Aorta (tissue), 5 donors: Measurements from ENCODE around the gene VSIG10L. TPM values are rescaled to one million over a fixed set of nuclear protein-coding genes. Genes with fewer than 3 reads are reported as not detected.

Experiments
- ATAC-seq: fragments of 200-7000 bp; cut with Tn5 transposase; one replicate; pipeline ENCODE4 v1.9.1; 2022; ENCODE audit warnings: moderate library complexity; ENCODE audit not compliant: low FRiP score
- DNase-seq, 2 donors: peaks; one replicate each; pipeline ENCODE4 v3.0.0-alpha.2; 2020
- H3K27ac ChIP-seq, 2 donors: one replicate each; pipeline ENCODE4 v1.5.1; 2013; ENCODE audit warnings: low read length in 2 of 2, mild to moderate bottlenecking in 2 of 2, moderate library complexity in 2 of 2, control low read depth in 1 of 2, inconsistent platforms in 1 of 2, low read depth in 1 of 2
- H3K27me3 ChIP-seq, 2 donors: one replicate each; pipeline ENCODE4 v1.6.1; 2013; ENCODE audit warnings: control low read depth in 1 of 2, low read length in 1 of 2, mild to moderate bottlenecking in 1 of 2, moderate library complexity in 1 of 2; ENCODE audit not compliant: insufficient read depth in 2 of 2, control insufficient read depth in 1 of 2
- H3K36me3 ChIP-seq, 2 donors: one replicate each; pipeline ENCODE4 v1.6.1; 2013; ENCODE audit warnings: control low read depth in 1 of 2, low read length in 1 of 2, mild to moderate bottlenecking in 1 of 2; ENCODE audit not compliant: insufficient read depth in 2 of 2, control insufficient read depth in 1 of 2
- H3K4me1 ChIP-seq, 2 donors: one replicate each; pipeline ENCODE4 v1.6.1; 2013; ENCODE audit warnings: low read length in 2 of 2, control low read depth in 1 of 2, mild to moderate bottlenecking in 1 of 2, moderate library complexity in 1 of 2; ENCODE audit not compliant: insufficient read depth in 2 of 2, control insufficient read depth in 1 of 2
- H3K4me3 ChIP-seq, 2 donors: one replicate each; pipeline ENCODE4 v1.5.1; 2013; ENCODE audit warnings: low read length in 2 of 2, control low read depth in 1 of 2, mild to moderate bottlenecking in 1 of 2
- H3K9me3 ChIP-seq: one replicate; pipeline ENCODE4 v1.6.1; 2013; ENCODE audit warnings: mild to moderate bottlenecking, low read length; ENCODE audit not compliant: control insufficient read depth
- WGBS, 2 donors: extraction: QIAGEN DNeasy Blood & Tissue Kit; methylation state at CpG; one replicate each; pipeline ENCODE4 v1.1.7; 2013; 5-methylcytosine and 5-hydroxymethylcytosine counted together
- intact Hi-C, 2 donors: fragments of 100-400 bp; cut with DNase I; formaldehyde crosslinking; loops; one replicate each; pipeline versions ENCODE4 v1.14.2 to v1.15.0; 2022
- polyA plus RNA-seq, 2 donors: library from polyadenylated mRNA; stranded (reverse); fragments of 200-250 nt; gene quantifications; one replicate each; pipeline ENCODE4 v1.2.3, GENCODE V29; 2013
- total RNA-seq, 2 donors: library from RNA; stranded (reverse); fragmentation: NEBNext Ultra II Directional; extraction: Animal tissue kit (Norgen Biotek cat#: 25700); gene quantifications; one replicate each; pipeline ENCODE4 v1.2.1, GENCODE V29; 2021
- donor health status: healthy with polysubstance abuse.
- donor health status: Bipolar disorder and iron deficiency.
- donor health status: DM: no; HTN: no; CAD: no.
- donor health status: DM: no; HTN: no; CAD: no.
- donor health status: DM: yes; HTN: yes; CAD: no.

VSIG10L gene
- total and polyA plus RNA-seq, 4 donors, result 0.25 to 7.2 (median 1.9) TPM

- H3K4me3 ChIP-seq, result no peak overlapping the region
- no peaks in the 10 kb centered on the region for H3K4me1 ChIP-seq
- H3K9me3 ChIP-seq, result no peaks in the 10 kb centered on the region
- intact Hi-C loops, result no loop called here
- no peaks in the 10 kb centered on the region for H3K27me3 ChIP-seq
- WGBS, 2 donors, result 68 to 70% methylated on average over 26 of the region's 26 CpGs
- H3K27ac ChIP-seq, result no peak overlapping the region
- DNase-seq (no peak), ATAC-seq (no peak)
- no peaks in the 10 kb centered on the region for H3K36me3 ChIP-seq
Measured at GRCh38 chr19:51325161-51325976, 16.6 kb downstream of the VSIG10L start.

DNA sequence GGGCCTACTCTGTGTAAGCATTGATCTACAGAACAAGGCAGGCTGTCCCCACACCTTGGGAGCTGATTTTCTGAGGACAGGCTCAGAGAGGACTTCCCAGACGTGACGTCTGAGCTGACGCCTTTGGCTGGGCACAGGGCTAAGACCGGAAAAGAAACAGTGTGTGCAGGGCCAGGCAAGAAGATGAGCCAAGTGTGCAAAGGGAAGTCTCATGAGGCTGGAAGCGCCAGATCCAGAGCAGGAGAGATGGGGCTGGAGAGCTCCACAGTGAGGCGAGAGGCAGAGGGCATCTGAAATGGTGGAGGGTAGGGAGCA, 17.8 kb downstream of the VSIG10L start:
- no peaks in the 10 kb centered on the region for H3K9me3 ChIP-seq
- DNase-seq (no peak), ATAC-seq (no peak)
- H3K27ac ChIP-seq, result no peak overlapping the region
- H3K4me3 ChIP-seq, result no peak overlapping the region
- no peaks in the 10 kb centered on the region for H3K4me1 ChIP-seq
- no peaks in the 10 kb centered on the region for H3K27me3 ChIP-seq
- H3K36me3 ChIP-seq, result no peaks in the 10 kb centered on the region
- intact Hi-C loops, result no loop called here
- 34 to 37% methylated on average over 6 of the region's 6 CpGs for WGBS, 2 donors

GRCh38 chr19:51323481-51324166, 18.3 kb downstream of the VSIG10L start:
- H3K4me3 ChIP-seq, result no peak overlapping the region
- no peaks in the 10 kb centered on the region for H3K9me3 ChIP-seq
- no peak for ATAC-seq
- H3K27me3 ChIP-seq, result no peaks in the 10 kb centered on the region
- H3K36me3 ChIP-seq, result no peaks in the 10 kb centered on the region
- H3K27ac ChIP-seq, result no peak overlapping the region
- H3K4me1 ChIP-seq, result no peaks in the 10 kb centered on the region
- no peak for DNase-seq
- WGBS, 2 donors, result 82% methylated on average over 29 of the region's 29 CpGs
- intact Hi-C loops, result no loop called here

GRCh38 chr19:51321799-51322198, 20.1 kb downstream of the VSIG10L start:
- DNase-seq (no peak), ATAC-seq (no peak)
- Histone ChIP-seq H3K4me3 (no peak overlapping the region), H3K27me3 (no peaks in the 10 kb centered on the region), H3K36me3 (no peaks in the 10 kb centered on the region), H3K4me1 (no peaks in the 10 kb centered on the region), H3K27ac (no peak overlapping the region), H3K9me3 (no peaks in the 10 kb centered on the region)
- intact Hi-C loops, result no loop called here
- 75 to 79% methylated on average over 14 of the region's 14 CpGs for WGBS, 2 donors

GRCh38 chr19:51320280-51320657, 21.7 kb downstream of the VSIG10L start:
- H3K27ac ChIP-seq, result no peak overlapping the region
- no peaks in the 10 kb centered on the region for H3K4me1 ChIP-seq
- no peaks in the 10 kb centered on the region for H3K36me3 ChIP-seq
- H3K4me3 ChIP-seq, result no peak overlapping the region
- intact Hi-C loops, result no loop called here
- H3K9me3 ChIP-seq, result no peaks in the 10 kb centered on the region
- 9 to 11% methylated on average over 14 of the region's 14 CpGs for WGBS, 2 donors
- DNase-seq (no peak), ATAC-seq (no peak)
- no peaks in the 10 kb centered on the region for H3K27me3 ChIP-seq

GRCh38 chr19:51319649-51320279, 22.2 kb downstream of the VSIG10L start:
- DNase-seq (no peak), ATAC-seq (no peak)
- Histone ChIP-seq H3K4me1 (no peaks in the 10 kb centered on the region), H3K4me3 (no peak overlapping the region), H3K27me3 (no peaks in the 10 kb centered on the region), H3K27ac (no peak overlapping the region), H3K36me3 (no peaks in the 10 kb centered on the region), H3K9me3 (peaks cover under 1% of the 10 kb centered on the region)
- intact Hi-C loops, result no loop called here
- 58 to 61% methylated on average over 14 of the region's 14 CpGs for WGBS, 2 donors

DNA sequence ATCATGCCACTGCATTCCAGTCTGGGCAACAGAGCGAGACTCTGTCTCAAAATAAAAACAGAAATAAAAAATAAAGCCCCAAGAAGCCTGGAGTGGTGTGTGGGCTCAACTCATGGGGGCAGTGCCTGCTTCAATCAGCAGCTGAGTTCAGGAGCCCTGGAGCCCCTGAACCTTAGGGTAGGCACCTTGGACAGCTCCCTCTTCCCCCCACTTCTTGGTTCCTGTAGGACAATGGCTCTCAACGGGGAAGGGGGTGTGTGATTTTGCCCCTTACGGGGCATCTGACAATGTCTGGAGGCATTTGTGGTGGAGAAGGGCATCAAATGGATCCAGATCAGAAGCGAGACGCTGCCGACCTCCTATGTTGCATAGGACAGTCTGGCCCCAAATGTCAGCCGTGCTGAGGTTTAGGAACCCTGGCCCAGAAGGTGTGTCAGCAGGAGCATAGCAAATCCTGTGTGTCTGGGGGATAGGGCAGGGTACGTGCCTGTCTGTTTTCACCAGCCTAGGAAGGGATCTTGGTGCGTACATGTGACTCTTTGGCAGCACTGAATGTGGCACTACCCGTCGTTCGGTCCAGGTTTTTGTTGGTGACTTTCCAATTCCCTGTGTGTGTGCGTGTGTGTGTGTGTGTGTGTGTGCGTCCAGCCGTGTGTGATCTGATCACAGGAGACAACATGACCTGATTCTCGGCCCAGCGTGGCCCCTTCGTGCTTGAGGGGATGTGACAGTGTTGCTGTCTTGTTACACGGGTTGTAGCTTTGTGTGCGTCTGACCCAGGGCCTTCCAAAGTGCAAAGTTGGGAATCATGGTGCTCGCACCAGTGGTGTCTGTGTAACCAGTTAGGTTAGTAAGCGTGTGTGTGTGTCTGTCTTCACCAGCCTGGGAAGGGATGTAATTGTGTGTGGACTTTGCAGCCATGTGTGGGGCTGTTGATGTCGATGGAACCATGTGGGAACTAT, 23.0 kb downstream of the VSIG10L start:
- no peaks in the 10 kb centered on the region for H3K4me1 ChIP-seq
- ATAC-seq, result no peak
- H3K36me3 ChIP-seq, result no peaks in the 10 kb centered on the region
- WGBS, 2 donors, result 45 to 47% methylated on average over 23 of the region's 23 CpGs
- H3K9me3 ChIP-seq, result peaks cover 2% of the 10 kb centered on the region
- intact Hi-C loops, result no loop called here
- H3K27me3 ChIP-seq, result no peaks in the 10 kb centered on the region
- no peak overlapping the region for H3K4me3 ChIP-seq
- DNase-seq, result no peak
- no peak overlapping the region for H3K27ac ChIP-seq

GRCh38 chr19:51317968-51318367, 24.0 kb downstream of the VSIG10L start:
- Histone ChIP-seq H3K36me3 (no peaks in the 10 kb centered on the region), H3K4me3 (no peak overlapping the region), H3K27ac (no peak overlapping the region), H3K9me3 (peaks cover 2% of the 10 kb centered on the region), H3K27me3 (no peaks in the 10 kb centered on the region), H3K4me1 (no peaks in the 10 kb centered on the region)
- WGBS, 2 donors, result 70 to 88% methylated on average over 1 of the region's 1 CpG
- DNase-seq (no peak), ATAC-seq (no peak)
- intact Hi-C loops, result no loop called here
